Keratinocyte (primary cell): ENCODE measurements around the gene VNN1.

ENCODE experiments used
- CTCF ChIP-seq, 3 experiments: IDR thresholded peaks in 1 of 3; conservative IDR thresholded peaks in 1 of 3; optimal IDR thresholded peaks in 1 of 3; 2 replicates in 2 of 3; 3 replicates in 1 of 3; pipeline versions ENCODE3 to v1.5.1; 2011; ENCODE audit warnings: low read length in 3 of 3, mild to moderate bottlenecking in 3 of 3, moderate library complexity in 2 of 3, control low read depth in 1 of 3, inconsistent platforms in 1 of 3; ENCODE audit not compliant: insufficient read depth in 2 of 3; ENCODE audit errors: extremely low read depth in 1 of 3
- EZH2 ChIP-seq: IDR thresholded peaks from one replicate; pipeline ENCODE4 v1.6.1; 2012; ENCODE audit warnings: inconsistent platforms, mild to moderate bottlenecking, low read length, moderate library complexity

GRCh38 chr6:132733814-132734213, 20.0 kb upstream of the VNN1 start:
- TF ChIP-seq CTCF (optimal IDR thresholded peaks at IDR 0.05 in 1 of 3, IDR thresholded peaks at IDR 0.05 in 1 of 3, conservative IDR thresholded peaks at IDR 0.05 in 1 of 3; ENCODE audit: extremely low read depth in 1 of 3, insufficient read depth in 2 of 3, low read length in 3 of 3) (no peak), EZH2 (no peak)
